Aortic smooth muscle cell (primary cell): ENCODE data around the gene MPPED2. TPM values are rescaled to one million over a fixed set of nuclear protein-coding genes. Genes with fewer than 3 reads are reported as not detected.

Experiments used
- total RNA-seq: library from RNA; depleted of rRNA; stranded (reverse); fragments of >200 nt; gene quantifications from 2 replicates; pipeline ENCODE4 v1.2.3, GENCODE V29; 2014

MPPED2 gene
- 0.12 and 0.13 TPM in 2 replicates for total RNA-seq

GRCh38 chr11:30586251-30587144, at the start of gene MPPED2:
TSS of gene MPPED2 (minus strand) at chr11:30586353. CDS start at chr11:30580373, 5,980 bp downstream.

